Left ventricle myocardium superior (tissue), 1 donor: Measurements from ENCODE around the gene VPS25. TPM values are rescaled to one million over a fixed set of nuclear protein-coding genes. Genes with fewer than 3 reads are reported as not detected.
"Not testable (repeated sequence)": the region's sequence is repeated elsewhere in the genome, so short reads cannot be mapped to it uniquely, and the experiment has no call there.

ENCODE experiments used
- ATAC-seq: fragments of 200-7000 bp; cut with Tn5 transposase; one replicate; pipeline ENCODE4 v1.9.1; 2020; ENCODE audit warnings: mild to moderate bottlenecking, moderate library complexity
- DNase-seq: peaks from one replicate; pipeline ENCODE4 v3.0.0-alpha.2; 2020
- intact Hi-C: fragments of 100-400 bp; cut with micrococcal nuclease; formaldehyde crosslinking; loops from one replicate; pipeline ENCODE4 v1.11.0; 2022
- long read RNA-seq: library from polyadenylated mRNA; unstranded; transcript quantifications from one replicate; pipeline ENCODE4 v2.0.0, GENCODE V29; 2021
- total RNA-seq: library from RNA; stranded (reverse); fragmentation: NEBNext Ultra II Directional; extraction: Animal tissue kit (Norgen Biotek cat#: 25700); gene quantifications from one replicate; pipeline ENCODE4 v1.2.1, GENCODE V29; 2021
- donor health status: DM: no; HTN: yes; CAD: no; lungs with severe emphysema.

VPS25 gene
- 29.6 TPM for total RNA-seq
- long read RNA-seq, transcript VPS25-201 (6 exons, 1,101 nt): major isoform, 39 of 43 reads
- long read RNA-seq, partial matches to known transcripts: 1 of 43 reads
- long read RNA-seq, other reads (novel, unspliced or antisense): 3 of 43 reads

DNA sequence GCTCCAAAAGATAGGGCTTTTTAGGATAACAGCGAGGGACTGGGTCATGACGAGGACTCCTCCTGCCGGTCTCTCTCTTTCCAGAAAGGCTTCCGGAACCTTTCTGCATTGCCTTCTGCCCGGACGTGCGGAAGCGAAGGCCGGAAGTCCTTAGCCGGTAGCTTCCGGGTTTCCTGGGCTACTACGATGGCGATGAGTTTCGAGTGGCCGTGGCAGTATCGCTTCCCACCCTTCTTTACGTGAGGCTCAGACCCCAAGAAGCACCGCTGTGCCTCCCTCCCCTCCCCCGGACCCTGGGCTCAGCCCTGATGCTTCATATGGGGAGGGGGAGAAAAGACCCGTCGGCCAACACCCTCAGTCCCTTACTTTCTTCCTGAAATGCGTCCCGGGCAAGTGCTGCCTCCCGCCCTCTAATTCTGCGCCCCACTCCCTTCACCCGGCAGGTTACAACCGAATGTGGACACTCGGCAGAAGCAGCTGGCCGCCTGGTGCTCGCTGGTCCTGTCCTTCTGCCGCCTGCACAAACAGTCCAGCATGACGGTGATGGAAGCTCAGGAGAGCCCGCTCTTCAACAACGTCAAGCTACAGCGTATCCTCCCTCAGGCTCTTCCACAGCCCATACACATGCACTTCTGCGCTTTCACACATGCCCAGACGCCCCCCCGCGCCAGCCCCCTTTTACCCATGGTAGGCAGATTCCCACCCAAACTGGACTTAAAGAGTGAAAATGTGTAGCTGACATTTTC lies at the start of gene VPS25:
Gene VPS25, plus strand, starts transcription at position 160 of the 746 bp plus-strand sequence. Its CDS starts 27 bp downstream, at position 187.
- DNase-seq (peak; percentile 82), ATAC-seq (peak; percentile 96)
- intact Hi-C loops: no loop called here

GRCh38 chr17:42723636-42724035 lies 49.6 kb upstream of the VPS25 start:
- no peak for ATAC-seq

GRCh38 chr17:42725143-42725542 lies 48.1 kb upstream of the VPS25 start:
- DNase-seq (no peak), ATAC-seq (no peak)
- intact Hi-C loops: loop anchor here (10.0 kb wide), 1 partner anchor 100 kb away; the partner anchor contains the start of gene BECN1

More at GRCh38 chr17:42723636-42724035, 49.6 kb upstream of the VPS25 start:
- no peak for DNase-seq
- intact Hi-C loops: loop anchor here (10.0 kb wide), 1 partner anchor 101 kb away; the partner anchor contains the start of gene BECN1

DNA sequence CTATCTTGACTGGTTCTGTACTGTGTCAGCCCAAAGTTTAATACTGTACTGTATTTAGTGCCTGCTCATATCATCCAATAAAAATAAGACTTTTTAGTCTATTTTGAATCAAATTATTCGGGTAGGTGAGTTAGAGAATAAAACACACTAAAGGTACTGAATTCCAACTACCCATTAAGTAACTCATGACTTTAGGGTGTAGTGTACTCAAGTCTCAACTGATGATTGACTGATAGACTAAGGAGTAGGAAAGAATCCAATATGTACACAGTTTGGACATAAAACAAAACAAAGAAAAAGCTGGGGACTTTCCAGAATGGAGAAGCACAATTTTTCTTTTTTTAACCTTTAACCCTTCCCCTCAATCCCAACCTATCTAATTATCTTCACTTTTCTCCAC lies 32.5 kb upstream of the VPS25 start:
- no peak for ATAC-seq
- DNase-seq: no peak
- intact Hi-C loops: no loop called here

DNA sequence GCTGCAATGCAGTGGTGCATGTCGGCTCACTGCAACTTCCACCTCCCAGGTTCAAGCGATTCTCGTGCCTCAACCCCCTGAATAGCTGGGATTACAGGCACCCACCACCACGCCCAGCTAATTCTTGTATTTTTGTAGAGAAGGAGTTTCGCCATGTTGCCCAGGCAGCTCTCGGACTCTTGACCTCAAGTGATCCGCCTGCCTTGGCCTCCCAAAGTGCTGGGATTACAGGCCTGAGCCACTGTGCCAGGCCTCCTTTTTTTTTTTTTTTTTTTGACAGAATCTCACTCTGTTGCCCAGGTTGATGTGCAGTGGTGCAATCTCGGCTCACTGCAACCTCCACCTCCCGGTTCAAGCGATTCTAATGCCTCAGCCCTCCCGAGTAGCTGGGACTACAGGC lies 30.3 kb upstream of the VPS25 start:
- not testable (repeated sequence) for ATAC-seq

DNA sequence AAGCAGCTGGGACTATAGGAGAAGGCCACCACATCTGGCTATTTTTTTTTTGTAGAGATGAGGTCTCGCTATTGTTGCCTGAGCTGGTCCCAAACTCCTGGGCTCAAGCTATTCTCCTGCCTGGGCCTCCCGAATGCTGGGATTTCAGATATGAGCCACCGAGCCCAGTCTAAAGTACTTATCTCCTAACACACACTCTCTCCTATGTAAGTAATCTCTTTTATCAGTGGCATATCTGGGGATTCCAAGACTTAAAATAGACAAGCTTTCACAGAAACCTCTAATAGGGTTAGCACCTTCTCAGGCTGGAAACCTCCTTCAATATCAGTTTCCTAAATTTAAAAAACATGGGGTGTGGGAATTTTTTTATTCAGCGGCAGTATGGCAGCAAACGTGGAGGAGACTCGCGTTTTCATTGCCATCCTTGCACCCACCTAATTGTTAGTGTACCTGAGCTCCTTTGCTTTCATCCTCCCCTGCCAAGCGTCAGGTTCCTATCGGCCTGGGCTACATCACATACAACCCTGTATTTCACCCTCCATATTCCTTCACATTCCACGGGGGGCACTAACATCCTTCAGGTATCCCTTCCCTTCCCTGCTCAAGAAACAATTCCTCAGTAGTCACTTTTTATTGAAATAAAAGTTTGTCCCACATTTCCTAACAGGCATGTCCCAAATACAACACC lies 29.5 kb upstream of the VPS25 start:
- ATAC-seq: no peak
- intact Hi-C loops: no loop called here
- DNase-seq: no peak

More for the DNA sequence above, 30.3 kb upstream of the VPS25 start:
- DNase-seq, intact Hi-C loops: not testable (repeated sequence)

DNA sequence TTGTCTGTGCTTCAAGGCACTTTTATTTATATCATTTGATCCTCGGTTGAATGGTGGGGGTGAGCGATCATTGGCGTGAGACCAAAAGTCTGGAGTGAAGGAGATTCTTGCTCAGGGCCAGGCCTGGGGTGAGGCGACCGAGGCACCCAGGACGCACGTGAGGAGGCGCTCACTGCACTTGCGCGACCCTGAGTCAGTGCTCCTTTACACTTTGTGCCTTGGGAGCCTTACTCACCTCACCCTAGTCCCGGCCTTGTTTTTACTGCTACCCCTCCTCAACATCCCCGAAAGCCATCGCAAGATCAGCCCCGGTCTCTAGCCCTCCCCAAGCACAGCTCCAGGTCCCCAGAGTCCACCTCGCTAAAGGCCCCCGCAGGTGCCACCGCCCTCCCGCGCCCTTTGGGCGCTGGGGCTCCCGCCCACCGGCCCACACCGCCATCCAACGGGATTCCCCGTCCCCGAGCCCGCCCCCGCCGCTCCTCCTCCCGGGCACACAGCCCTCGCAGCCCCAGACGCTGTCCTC lies 28.9 kb upstream of the VPS25 start:
- DNase-seq: peak; percentile 89
- peak; percentile 92 for ATAC-seq
- intact Hi-C loops: no loop called here

- ATAC-seq: peak; percentile 97
- intact Hi-C loops: no loop called here
- peak; percentile 95 for DNase-seq
Observed at GRCh38 chr17:42744806-42745617, 28.2 kb upstream of the VPS25 start, which contains the start of gene EZH1. Gene EZH1, minus strand, starts transcription at chr17:42745040. Its CDS starts 16,099 bp downstream, at chr17:42728941.

- DNase-seq (no peak), ATAC-seq (no peak)
- intact Hi-C loops: no loop called here
Observed at GRCh38 chr17:42748202-42748907, 24.9 kb upstream of the VPS25 start.

GRCh38 chr17:42748908-42749798 lies 24.1 kb upstream of the VPS25 start:
- intact Hi-C loops: no loop called here
- DNase-seq (no peak), ATAC-seq (no peak)

DNA sequence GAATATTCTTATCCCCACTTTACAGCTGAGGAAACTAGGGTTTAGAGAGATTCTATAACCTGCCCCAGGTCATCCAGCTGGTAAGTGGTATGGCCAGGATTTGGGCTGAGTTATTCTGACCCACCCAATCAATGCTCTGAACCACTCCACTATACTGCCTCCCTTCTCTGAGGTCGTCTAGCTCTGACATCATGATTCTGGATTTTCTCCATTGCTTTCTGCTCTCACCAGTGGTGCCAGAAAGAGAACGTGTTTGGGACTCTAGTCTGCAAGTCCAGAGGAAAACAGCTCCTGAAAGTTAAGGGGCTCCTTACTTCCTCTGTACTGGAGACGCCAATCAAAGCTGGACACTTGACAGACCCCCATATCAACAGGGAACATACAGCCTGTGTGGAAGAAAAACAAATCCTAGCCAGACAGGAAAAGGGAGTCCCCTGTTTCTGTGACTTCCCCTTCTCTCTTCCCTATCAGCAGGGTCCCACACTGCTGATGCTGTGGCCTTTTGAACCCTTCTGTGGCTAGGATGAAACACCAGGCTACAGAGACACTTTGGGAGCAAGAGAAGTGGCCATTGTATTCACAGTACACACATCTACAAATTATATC lies 22.4 kb upstream of the VPS25 start:
- ATAC-seq: peak; percentile 27
- intact Hi-C loops: no loop called here
- DNase-seq: no peak

DNA sequence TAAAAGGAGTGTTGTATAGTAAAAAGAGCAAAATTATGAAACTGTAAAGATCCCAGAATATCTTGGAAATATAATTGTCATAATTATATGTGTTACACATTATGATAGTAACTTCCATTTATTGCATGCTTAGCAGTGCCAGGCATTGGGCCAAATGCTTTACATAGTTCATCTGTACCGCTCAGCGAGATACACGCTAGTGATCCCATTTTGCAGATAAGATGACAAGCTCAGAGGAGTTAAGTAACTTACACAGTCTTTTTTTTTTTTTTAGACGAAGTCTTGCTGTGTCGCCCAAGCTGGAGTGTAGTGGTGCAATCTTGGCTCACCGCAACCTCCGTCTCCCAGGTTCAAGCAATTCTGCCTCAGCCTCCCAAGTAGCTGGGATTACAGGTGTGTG lies 21.6 kb upstream of the VPS25 start:
- DNase-seq (no peak), ATAC-seq (no peak)

DNA sequence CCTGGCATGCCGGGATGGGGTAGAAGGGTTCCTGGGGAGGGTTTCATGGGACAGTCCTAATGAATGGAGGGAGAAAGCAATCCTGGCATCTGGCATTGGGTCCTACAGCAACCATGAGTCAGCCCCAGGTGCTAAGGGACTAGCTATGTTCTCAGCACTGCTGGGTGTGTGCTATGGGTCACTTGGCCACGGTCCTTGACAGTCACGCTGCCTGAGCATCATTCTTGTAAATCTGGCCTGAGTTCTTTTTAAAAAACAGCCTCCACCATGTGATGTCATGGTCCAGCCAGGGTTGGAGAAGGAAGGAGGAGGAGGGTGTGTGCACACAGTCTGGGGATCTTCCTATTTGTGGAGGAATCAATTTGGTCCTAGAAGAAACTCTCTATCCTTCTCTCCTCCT lies 18.5 kb upstream of the VPS25 start:
- intact Hi-C loops: no loop called here
- peak; percentile 88 for ATAC-seq
- DNase-seq: peak; percentile 47

More for the DNA sequence above, 21.6 kb upstream of the VPS25 start:
- intact Hi-C loops: no loop called here

DNA sequence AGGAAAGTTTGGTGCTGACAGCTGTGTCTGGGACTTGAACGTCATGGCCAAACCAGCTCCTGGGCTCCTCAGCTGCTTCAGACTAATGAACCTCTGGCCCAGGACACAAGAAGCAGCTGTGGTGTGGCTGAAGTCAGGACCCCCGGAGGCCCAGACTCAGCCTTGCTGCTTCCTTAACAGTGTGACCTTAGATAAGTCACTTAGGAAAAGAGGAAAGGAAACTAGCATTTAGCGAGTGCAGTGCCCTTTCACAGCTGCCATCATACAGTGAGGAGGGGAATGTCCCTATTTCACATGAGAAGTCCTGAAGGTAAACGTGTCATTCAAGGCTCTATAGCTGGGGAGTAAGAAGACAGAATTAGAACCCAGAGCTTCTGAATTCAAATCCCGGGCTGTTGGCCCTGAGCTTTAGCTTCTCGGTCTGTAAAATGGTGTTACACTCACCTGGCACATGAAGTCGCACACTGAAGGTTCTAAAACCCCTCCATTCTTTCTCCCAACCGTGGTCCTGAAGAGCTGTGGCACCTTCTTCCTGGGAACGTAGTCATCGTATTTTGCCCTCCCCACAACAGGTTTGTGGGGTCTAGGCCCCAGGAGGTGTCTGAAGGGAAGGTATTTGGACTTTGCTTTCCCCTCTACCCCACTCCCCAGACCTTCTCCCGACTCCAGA lies 13.1 kb upstream of the VPS25 start:
- intact Hi-C loops: no loop called here
- DNase-seq (no peak), ATAC-seq (no peak)

DNA sequence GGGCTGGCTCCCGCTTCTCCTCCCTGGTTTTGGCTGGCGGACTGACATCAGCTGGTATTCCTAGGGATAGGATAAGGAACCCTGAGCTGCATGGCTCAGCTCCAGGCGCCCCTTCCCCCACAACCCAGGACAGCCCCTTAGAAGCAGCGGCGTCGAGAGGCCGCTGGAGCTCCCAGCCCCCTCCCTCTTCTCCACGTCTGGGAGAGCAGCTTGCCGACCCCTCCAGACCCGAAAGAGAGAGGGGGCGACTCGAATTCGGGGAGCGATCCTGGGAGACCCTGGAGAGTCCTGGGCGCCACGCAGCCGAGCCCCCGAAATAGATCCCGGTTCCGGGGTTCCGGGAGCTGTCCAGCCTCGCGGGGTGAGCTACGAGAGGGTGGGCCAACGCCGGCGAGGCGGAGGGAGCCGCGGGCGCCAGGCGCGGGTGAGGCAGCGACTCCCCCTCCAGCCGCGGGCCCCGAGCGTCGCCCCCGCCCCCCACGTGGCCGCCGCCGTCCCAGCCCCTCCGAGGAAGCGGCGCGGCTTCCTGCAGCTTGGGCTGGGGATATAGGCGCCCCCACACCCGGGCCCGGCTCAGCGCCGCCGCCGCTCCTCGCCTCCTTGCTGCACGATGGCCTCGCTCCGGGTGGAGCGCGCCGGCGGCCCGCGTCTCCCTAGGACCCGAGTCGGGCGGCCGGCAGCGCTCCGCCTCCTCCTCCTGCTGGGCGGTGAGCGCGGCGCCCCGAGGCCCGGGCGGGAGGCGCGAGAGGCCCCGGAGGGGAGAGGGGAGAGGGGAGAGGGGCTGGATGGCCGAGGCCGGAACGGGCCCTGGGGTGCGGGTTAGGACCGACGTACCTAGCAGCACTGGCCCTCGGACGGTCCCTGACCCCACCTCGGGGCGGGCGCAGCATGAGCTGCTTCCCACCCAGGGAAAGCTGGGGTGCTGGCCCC lies 12.3 kb upstream of the VPS25 start, which contains the start of gene RAMP2:
Gene RAMP2, plus strand, starts transcription at position 576 of the 930 bp plus-strand sequence. Its CDS starts 35 bp downstream, at position 611.
- ATAC-seq: peak; percentile 57
- peak; percentile 60 for DNase-seq
- intact Hi-C loops: no loop called here
